ACC112 (cell line): ENCODE measurements around the gene JMJD7.
A peak's percentile ranks its signal among the peaks of the same experiment; 100 is the strongest.
"Not testable (repeated sequence)": the region's sequence is repeated elsewhere in the genome, so short reads cannot be mapped to it uniquely, and the experiment has no call there.

ENCODE experiments used
- H2AFZ ChIP-seq: fragments of 200-600 bp; sonication (generic); one replicate; pipeline ENCODE4 v1.6.0; 2017; ENCODE audit warnings: antibody characterized with exemption, low read length; ENCODE audit not compliant: unreplicated experiment
- H3K27ac ChIP-seq: fragments of 200-600 bp; sonication (generic); 2 replicates; pipeline ENCODE4 v1.5.1; 2014; ENCODE audit warnings: low read depth, mild to moderate bottlenecking, antibody characterized with exemption, low read length, moderate library complexity
- H3K27me3 ChIP-seq: fragments of 200-600 bp; sonication (generic); 2 replicates; pipeline ENCODE4 v1.6.1; 2014; ENCODE audit warnings: mild to moderate bottlenecking, antibody characterized with exemption, low read length, moderate library complexity, mixed read lengths; ENCODE audit not compliant: insufficient read depth
- H3K36me3 ChIP-seq: fragments of 200-600 bp; sonication (generic); 2 replicates; pipeline ENCODE4 v1.6.1; 2016; ENCODE audit warnings: mild to moderate bottlenecking, antibody characterized with exemption, low read length, moderate library complexity, mixed read lengths; ENCODE audit not compliant: insufficient read depth
- H3K4me1 ChIP-seq: fragments of 200-600 bp; sonication (generic); one replicate; pipeline ENCODE4 v1.6.1; 2016; ENCODE audit warnings: low read length, mixed read lengths; ENCODE audit not compliant: insufficient read depth, unreplicated experiment, control insufficient read depth
- H3K4me3 ChIP-seq: fragments of 200-600 bp; sonication (generic); 2 replicates; pipeline ENCODE4 v1.5.1; 2014; ENCODE audit warnings: mild to moderate bottlenecking, low read depth, low read length
- H3K79me2 ChIP-seq: fragments of 200-600 bp; sonication (generic); one replicate; pipeline ENCODE4 v1.6.0; 2016; ENCODE audit warnings: low read length; ENCODE audit not compliant: control insufficient read depth, unreplicated experiment, insufficient read depth

The JMJD7 gene

GRCh38 chr15:41822471-41822870 is 5.4 kb upstream of the JMJD7 start:
- H2AFZ ChIP-seq: no peak overlapping the region
- H3K27ac ChIP-seq: no peak overlapping the region
- no peaks in the 10 kb centered on the region for H3K27me3 ChIP-seq
- peaks cover 11% of the 10 kb centered on the region for H3K4me1 ChIP-seq
- no peaks in the 10 kb centered on the region for H3K79me2 ChIP-seq
- H3K36me3 ChIP-seq: peaks cover 13% of the 10 kb centered on the region; the same call in 1 of the 2 replicates
- no peak overlapping the region for H3K4me3 ChIP-seq

GRCh38 chr15:41822957-41823356 is 4.9 kb upstream of the JMJD7 start:
- H3K27ac ChIP-seq: no peak overlapping the region

GRCh38 chr15:41823502-41823901 is 4.4 kb upstream of the JMJD7 start:
- peaks cover 9% of the 10 kb centered on the region; the same call in 1 of the 2 replicates for H3K36me3 ChIP-seq
- H3K4me3 ChIP-seq: no peak overlapping the region
- H3K4me1 ChIP-seq: peaks cover 11% of the 10 kb centered on the region
- no peaks in the 10 kb centered on the region for H3K79me2 ChIP-seq
- H3K27me3 ChIP-seq: no peaks in the 10 kb centered on the region
- H3K27ac ChIP-seq: no peak overlapping the region
- no peak overlapping the region for H2AFZ ChIP-seq

More at GRCh38 chr15:41822957-41823356, 4.9 kb upstream of the JMJD7 start:
- peaks cover 13% of the 10 kb centered on the region; the same call in 1 of the 2 replicates for H3K36me3 ChIP-seq
- no peak overlapping the region for H2AFZ ChIP-seq
- H3K27me3 ChIP-seq: no peaks in the 10 kb centered on the region
- peaks cover 11% of the 10 kb centered on the region for H3K4me1 ChIP-seq
- H3K4me3 ChIP-seq: no peak overlapping the region
- no peaks in the 10 kb centered on the region for H3K79me2 ChIP-seq

- peaks cover 3% of the 10 kb centered on the region; the same call in 1 of the 2 replicates for H3K36me3 ChIP-seq
- H3K27me3 ChIP-seq: no peaks in the 10 kb centered on the region
- H3K4me3 ChIP-seq: no peak overlapping the region
- no peaks in the 10 kb centered on the region for H3K79me2 ChIP-seq
- peaks cover 15% of the 10 kb centered on the region for H3K4me1 ChIP-seq
- H2AFZ ChIP-seq: no peak overlapping the region
- no peak overlapping the region for H3K27ac ChIP-seq
Measured at GRCh38 chr15:41824062-41824745, 3.7 kb upstream of the JMJD7 start.

- no peak overlapping the region for H2AFZ ChIP-seq
- H3K4me3 ChIP-seq: no peak overlapping the region
- no peaks in the 10 kb centered on the region for H3K79me2 ChIP-seq
- H3K36me3 ChIP-seq: 0 out of 2 replicates have a peak, but pooled peaks cover 2% of the 10 kb centered on the region
- H3K27me3 ChIP-seq: no peaks in the 10 kb centered on the region
- peaks cover 7% of the 10 kb centered on the region for H3K4me1 ChIP-seq
- no peak overlapping the region for H3K27ac ChIP-seq
Measured at GRCh38 chr15:41825145-41825544, 2.7 kb upstream of the JMJD7 start.

- H2AFZ ChIP-seq: no peak overlapping the region
- no peak overlapping the region for H3K27ac ChIP-seq
- H3K4me1 ChIP-seq: peaks cover 7% of the 10 kb centered on the region
- H3K27me3 ChIP-seq: no peaks in the 10 kb centered on the region
- H3K79me2 ChIP-seq: no peaks in the 10 kb centered on the region
- H3K4me3 ChIP-seq: no peak overlapping the region
- 0 out of 2 replicates have a peak, but pooled peaks cover 2% of the 10 kb centered on the region for H3K36me3 ChIP-seq
Measured at GRCh38 chr15:41825572-41826535, 2.0 kb upstream of the JMJD7 start.

GRCh38 chr15:41827290-41827879 is 507 bp upstream of the JMJD7 start:
- H3K79me2 ChIP-seq: no peaks in the 10 kb centered on the region
- H3K36me3 ChIP-seq: 0 out of 2 replicates have a peak, but pooled peaks cover 2% of the 10 kb centered on the region
- peaks cover 7% of the 10 kb centered on the region for H3K4me1 ChIP-seq
- H2AFZ ChIP-seq: peak overlapping the region; percentile 3
- no peak overlapping the region for H3K27ac ChIP-seq
- peak overlapping the region; percentile 91 for H3K4me3 ChIP-seq
- no peaks in the 10 kb centered on the region for H3K27me3 ChIP-seq

GRCh38 chr15:41828807-41829141 is 882 bp downstream of the JMJD7 start:
- H3K36me3 ChIP-seq: 0 out of 2 replicates have a peak, but pooled peaks cover 2% of the 10 kb centered on the region
- H3K27me3 ChIP-seq: no peaks in the 10 kb centered on the region
- peak overlapping the region; percentile 65 for H2AFZ ChIP-seq
- H3K27ac ChIP-seq: no peak overlapping the region
- peak overlapping the region; percentile 91 for H3K4me3 ChIP-seq
- H3K4me1 ChIP-seq: peaks cover 7% of the 10 kb centered on the region
- H3K79me2 ChIP-seq: no peaks in the 10 kb centered on the region

- H3K4me3 ChIP-seq: no peak overlapping the region
Measured at GRCh38 chr15:41829959-41830646, 2.2 kb downstream of the JMJD7 start.

GRCh38 chr15:41831291-41831690 is 3.4 kb downstream of the JMJD7 start:
- H3K4me1 ChIP-seq, H3K27ac ChIP-seq, H3K36me3 ChIP-seq, H3K27me3 ChIP-seq, H3K4me3 ChIP-seq, H2AFZ ChIP-seq, H3K79me2 ChIP-seq: not testable (repeated sequence)

More at GRCh38 chr15:41829959-41830646, 2.2 kb downstream of the JMJD7 start:
- H3K36me3 ChIP-seq: no peaks in the 10 kb centered on the region
- no peaks in the 10 kb centered on the region for H3K27me3 ChIP-seq
- no peak overlapping the region for H2AFZ ChIP-seq
- H3K27ac ChIP-seq: no peak overlapping the region
- H3K79me2 ChIP-seq: no peaks in the 10 kb centered on the region
- H3K4me1 ChIP-seq: peaks cover 7% of the 10 kb centered on the region
